ENCODE results near the gene ANXA6. TPM values are rescaled to one million over a fixed set of nuclear protein-coding genes. Genes with fewer than 3 reads are reported as not detected.

Gene ANXA6
- polyA plus RNA-seq, 1 of the 3 experiments (the other 2 are of a cell fraction): 87.5 TPM

DNA sequence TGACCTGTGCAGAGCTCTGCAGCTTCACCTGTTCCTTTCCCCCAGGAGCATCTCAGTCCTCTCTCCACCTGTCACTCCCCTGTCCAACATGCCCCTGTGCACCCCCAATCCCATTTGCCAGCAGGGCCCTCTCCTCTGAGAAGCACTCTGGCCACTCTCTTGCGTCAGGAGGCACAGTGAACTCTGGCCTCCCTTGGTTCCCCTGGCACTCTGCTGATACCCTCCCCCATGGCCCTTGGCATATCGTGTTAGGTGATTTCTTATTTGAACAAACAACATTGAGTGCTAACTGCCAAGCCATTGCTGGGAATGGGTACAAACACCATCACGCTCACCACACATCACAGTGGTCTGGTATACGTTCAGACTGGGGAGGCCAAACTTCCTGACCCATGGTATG is 55.8 kb downstream of the ANXA6 start:
- H3K79me2 ChIP-seq (ENCODE audit: insufficient read depth): no peaks in the 10 kb centered on the region
- no peaks in the 10 kb centered on the region for H4K20me1 ChIP-seq (ENCODE audit: insufficient read depth)
- TF ChIP-seq SIN3A (IDR thresholded peaks at IDR 0.05; ENCODE audit: borderline replicate concordance, low read depth, low read length): no peak
- TF ChIP-seq, protein P1, sequence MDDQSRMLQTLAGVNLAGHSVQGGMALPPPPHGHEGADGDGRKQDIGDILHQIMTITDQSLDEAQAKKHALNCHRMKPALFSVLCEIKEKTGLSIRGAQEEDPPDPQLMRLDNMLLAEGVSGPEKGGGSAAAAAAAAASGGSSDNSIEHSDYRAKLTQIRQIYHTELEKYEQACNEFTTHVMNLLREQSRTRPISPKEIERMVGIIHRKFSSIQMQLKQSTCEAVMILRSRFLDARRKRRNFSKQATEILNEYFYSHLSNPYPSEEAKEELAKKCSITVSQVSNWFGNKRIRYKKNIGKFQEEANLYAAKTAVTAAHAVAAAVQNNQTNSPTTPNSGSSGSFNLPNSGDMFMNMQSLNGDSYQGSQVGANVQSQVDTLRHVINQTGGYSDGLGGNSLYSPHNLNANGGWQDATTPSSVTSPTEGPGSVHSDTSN (IDR thresholded peaks at IDR 0.05): no peak
- TF ChIP-seq FOXJ3 (CRISPR knock-in tag; IDR thresholded peaks at IDR 0.05): no peak
- no peak for TF ChIP-seq SMC3 (IDR thresholded peaks at IDR 0.05; ENCODE audit: low read depth, low read length)
- TF ChIP-seq RAD21 (IDR thresholded peaks at IDR 0.05; ENCODE audit: low read length): no peak
- TF ChIP-seq NRF1 (IDR thresholded peaks at IDR 0.05; ENCODE audit: low read depth, low read length): no peak
- TF ChIP-seq POLR2AphosphoS5 (IDR thresholded peaks at IDR 0.05; ENCODE audit: low read depth, low read length): no peak
- no peak for TF ChIP-seq GABPA (IDR thresholded peaks at IDR 0.05; ENCODE audit: low read depth)
- TF ChIP-seq, protein P2, sequence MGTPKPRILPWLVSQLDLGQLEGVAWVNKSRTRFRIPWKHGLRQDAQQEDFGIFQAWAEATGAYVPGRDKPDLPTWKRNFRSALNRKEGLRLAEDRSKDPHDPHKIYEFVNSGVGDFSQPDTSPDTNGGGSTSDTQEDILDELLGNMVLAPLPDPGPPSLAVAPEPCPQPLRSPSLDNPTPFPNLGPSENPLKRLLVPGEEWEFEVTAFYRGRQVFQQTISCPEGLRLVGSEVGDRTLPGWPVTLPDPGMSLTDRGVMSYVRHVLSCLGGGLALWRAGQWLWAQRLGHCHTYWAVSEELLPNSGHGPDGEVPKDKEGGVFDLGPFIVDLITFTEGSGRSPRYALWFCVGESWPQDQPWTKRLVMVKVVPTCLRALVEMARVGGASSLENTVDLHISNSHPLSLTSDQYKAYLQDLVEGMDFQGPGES (IDR thresholded peaks at IDR 0.05; ENCODE audit: low read depth, low read length): no peak
- no peak for TF ChIP-seq GATA2 (CRISPR knock-in tag; IDR thresholded peaks at IDR 0.05)
- no peak for TF ChIP-seq EZH2phosphoT487 (IDR thresholded peaks at IDR 0.05; ENCODE audit: borderline replicate concordance, low read depth)
- no peak overlapping the region for H2AFZ ChIP-seq (ENCODE audit: low read depth)
- H3K27me3 ChIP-seq (ENCODE audit: insufficient read depth): no peaks in the 10 kb centered on the region
- peaks cover 5 to 15% of the 10 kb centered on the region in 2 experiments for H3K36me3 ChIP-seq (replicated peaks in 1 of 2; ENCODE audit: control insufficient read depth in 1 of 2, insufficient read depth in 2 of 2, low read length in 1 of 2)
- no peaks in the 10 kb centered on the region for H3K9me3 ChIP-seq
- no peak overlapping the region for H3K4me3 ChIP-seq (ENCODE audit: low read depth in 2 of 2, low read length in 1 of 2)
- no peak overlapping the region for H3K4me2 ChIP-seq
- 90% methylated on average over 4 of the region's 4 CpGs for WGBS (ENCODE audit: low lambda C conversion rate)
- no peak overlapping the region for H3K27ac ChIP-seq (ENCODE audit: low read depth in 2 of 2, low read length in 1 of 2)
- DNase-seq: no peak
- H3K4me1 ChIP-seq (ENCODE audit: control insufficient read depth in 1 of 2, insufficient read depth in 2 of 2, low read depth in 1 of 2, low read length in 1 of 2): no peaks in the 10 kb centered on the region; a peak in 1 of 4 replicates
- H3F3A ChIP-seq (replicated peaks; ENCODE audit: insufficient read depth): no peaks in the 10 kb centered on the region
- no peaks in the 10 kb centered on the region for H3K9me2 ChIP-seq
- ChIA-PET POLR2A (no interaction called here), CTCF (interaction anchor here (0.9 to 2.6 kb wide), 7 partner anchors 14 to 99 kb away, joined by 3 to 13 read pairs (median 3); no protein-coding TSS in a partner anchor)
- no peak overlapping the region for H3K9ac ChIP-seq

- Histone ChIP-seq H3K4me1 (ENCODE audit: control insufficient read depth in 1 of 2, insufficient read depth in 2 of 2, low read depth in 1 of 2, low read length in 1 of 2) (no peaks in the 10 kb centered on the region; a peak in 1 of 4 replicates), H3K27ac (ENCODE audit: low read depth in 2 of 2, low read length in 1 of 2) (no peak overlapping the region), H3K36me3 (replicated peaks in 1 of 2; ENCODE audit: control insufficient read depth in 1 of 2, insufficient read depth in 2 of 2, low read length in 1 of 2) (peaks cover 5 to 11% of the 10 kb centered on the region in 2 experiments), H2AFZ (ENCODE audit: low read depth) (no peak overlapping the region), H3K4me2 (no peak overlapping the region), H4K20me1 (ENCODE audit: insufficient read depth) (no peaks in the 10 kb centered on the region), H3K9me3 (no peaks in the 10 kb centered on the region), H3K27me3 (ENCODE audit: insufficient read depth) (no peaks in the 10 kb centered on the region), H3K4me3 (ENCODE audit: low read depth in 2 of 2, low read length in 1 of 2) (no peak overlapping the region), H3K79me2 (ENCODE audit: insufficient read depth) (no peaks in the 10 kb centered on the region), H3K9ac (no peak overlapping the region), H3F3A (replicated peaks; ENCODE audit: insufficient read depth) (no peaks in the 10 kb centered on the region), H3K9me2 (no peaks in the 10 kb centered on the region)
- ChIA-PET CTCF (interaction anchor here (0.9 to 2.6 kb wide), 3 partner anchors 14 to 99 kb away, joined by 3 to 13 read pairs (median 5); no protein-coding TSS in a partner anchor), POLR2A (no interaction called here)
- 94% methylated on average over 5 of the region's 9 CpGs for WGBS (ENCODE audit: low lambda C conversion rate)
- no peak for DNase-seq
- TF ChIP-seq NFIC (IDR thresholded peaks at IDR 0.05; ENCODE audit: borderline replicate concordance) (no peak), SIN3A (IDR thresholded peaks at IDR 0.05; ENCODE audit: borderline replicate concordance, low read depth, low read length) (no peak), RCOR1 (IDR thresholded peaks at IDR 0.05; ENCODE audit: low read length) (no peak), MXI1 (IDR thresholded peaks at IDR 0.05; ENCODE audit: low read depth, low read length) (no peak), RXRA (IDR thresholded peaks at IDR 0.05; ENCODE audit: borderline replicate concordance, low read depth) (no peak)
- TF ChIP-seq, protein P2 (IDR thresholded peaks at IDR 0.05; ENCODE audit: low read depth, low read length): no peak
- TF ChIP-seq, protein P3, sequence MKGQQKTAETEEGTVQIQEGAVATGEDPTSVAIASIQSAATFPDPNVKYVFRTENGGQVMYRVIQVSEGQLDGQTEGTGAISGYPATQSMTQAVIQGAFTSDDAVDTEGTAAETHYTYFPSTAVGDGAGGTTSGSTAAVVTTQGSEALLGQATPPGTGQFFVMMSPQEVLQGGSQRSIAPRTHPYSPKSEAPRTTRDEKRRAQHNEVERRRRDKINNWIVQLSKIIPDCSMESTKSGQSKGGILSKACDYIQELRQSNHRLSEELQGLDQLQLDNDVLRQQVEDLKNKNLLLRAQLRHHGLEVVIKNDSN (IDR thresholded peaks at IDR 0.05; ENCODE audit: borderline replicate concordance, low read depth): no peak
These were observed 56.4 kb downstream of the ANXA6 start for GRCh38 chr5:151101151-151101550.

Measured in SK-N-SH (cell line).